Neural progenitor cell (in vitro differentiated cells): ENCODE data around the gene PRKD1. TPM values are rescaled to one million over a fixed set of nuclear protein-coding genes. Genes with fewer than 3 reads are reported as not detected.

Experiments
- DNase-seq: peaks from one replicate; pipeline ENCODE4 v3.0.0-alpha.2; 2016; ENCODE audit warnings: low spot score
- H2AFZ ChIP-seq: fragments of 200-600 bp; sonication (generic); replicated peaks from 2 replicates; pipeline ENCODE4 v1.6.1; 2016; ENCODE audit warnings: antibody characterized with exemption
- H3F3A ChIP-seq: fragments of 200-600 bp; sonication (generic); 2 replicates; pipeline ENCODE4 v1.6.1; 2016; ENCODE audit warnings: antibody characterized with exemption, low read depth
- H3K27ac ChIP-seq: fragments of 200-600 bp; sonication (generic); 2 replicates; pipeline ENCODE4 v1.5.1; 2016; ENCODE audit warnings: mild to moderate bottlenecking
- H3K27me3 ChIP-seq: fragments of 200-600 bp; sonication (generic); 2 replicates; pipeline ENCODE4 v1.6.1; 2016; ENCODE audit warnings: mild to moderate bottlenecking, moderate library complexity
- H3K36me3 ChIP-seq: fragments of 200-600 bp; sonication (generic); 2 replicates; pipeline ENCODE4 v1.5.1; 2016
- H3K4me1 ChIP-seq: fragments of 200-600 bp; sonication (generic); 2 replicates; pipeline ENCODE4 v1.6.1; 2016; ENCODE audit warnings: mixed run types
- H3K4me2 ChIP-seq: fragments of 200-600 bp; sonication (generic); 2 replicates; pipeline ENCODE4 v1.6.1; 2016
- H3K4me3 ChIP-seq: fragments of 200-600 bp; sonication (generic); 2 replicates; pipeline ENCODE4 v1.5.1; 2016
- H3K79me2 ChIP-seq: fragments of 200-600 bp; sonication (generic); 2 replicates; pipeline ENCODE4 v1.6.1; 2016; ENCODE audit warnings: low read depth
- H3K9ac ChIP-seq: fragments of 200-600 bp; sonication (generic); 2 replicates; pipeline ENCODE4 v1.6.1; 2016
- H3K9me3 ChIP-seq: fragments of 200-600 bp; sonication (generic); 2 replicates; pipeline ENCODE4 v1.5.1; 2016; ENCODE audit warnings: low read depth
- H4K20me1 ChIP-seq: fragments of 200-600 bp; sonication (generic); 2 replicates; pipeline ENCODE4 v1.6.1; 2016; ENCODE audit warnings: low read depth
- H3K27ac Mint-ChIP-seq: 3 replicates; pipeline ENCODE4 v1.8.0; 2021; ENCODE audit warnings: mixed read lengths
- H3K27me3 Mint-ChIP-seq: 2 replicates; pipeline ENCODE4 v1.8.0; 2022; ENCODE audit warnings: low read depth, mild to moderate bottlenecking, inconsistent platforms, moderate library complexity, mixed read lengths; ENCODE audit not compliant: insufficient read depth
- H3K36me3 Mint-ChIP-seq: 3 replicates; pipeline ENCODE4 v1.8.0; 2021; ENCODE audit warnings: mixed read lengths
- H3K4me1 Mint-ChIP-seq: 3 replicates; pipeline ENCODE4 v1.8.0; 2021; ENCODE audit warnings: mixed read lengths
- H3K4me3 Mint-ChIP-seq: 3 replicates; pipeline ENCODE4 v1.8.0; 2021; ENCODE audit warnings: mild to moderate bottlenecking, moderate library complexity, mixed read lengths
- H3K9me3 Mint-ChIP-seq: 3 replicates; pipeline ENCODE4 v1.8.0; 2020; ENCODE audit warnings: mixed read lengths
- CTCF ChIP-seq: fragments of 200-600 bp; sonication (generic); IDR thresholded peaks from 2 replicates; pipeline ENCODE4 v1.5.1; 2017; ENCODE audit warnings: antibody characterized with exemption, mild to moderate bottlenecking
- EZH2 ChIP-seq: fragments of 200-600 bp; sonication (generic); IDR thresholded peaks from 2 replicates; pipeline ENCODE4 v1.6.1; 2017; ENCODE audit warnings: antibody characterized with exemption, mild to moderate bottlenecking, moderate library complexity
- EZH2phosphoT487 ChIP-seq: fragments of 200-600 bp; sonication (generic); IDR thresholded peaks from 2 replicates; pipeline ENCODE4 v1.6.1; 2017; ENCODE audit warnings: antibody characterized with exemption
- total RNA-seq: library from RNA; depleted of rRNA; stranded (reverse); fragments of >200 nt; gene quantifications from 2 replicates; pipeline ENCODE4 v1.2.3, GENCODE V29; 2015; ENCODE audit warnings: low replicate concordance

The PRKD1 gene
- total RNA-seq, 1 donor from 2014 or later, result 8.7 TPM

GRCh38 chr14:29652571-29652970 is 275.1 kb downstream of the PRKD1 start:
- no peak overlapping the region for H3K4me3 ChIP-seq
- peaks cover 2% of the 10 kb centered on the region for H3K27me3 Mint-ChIP-seq
- H3K27ac ChIP-seq, result no peak overlapping the region
- peaks cover 3% of the 10 kb centered on the region for H3K9me3 ChIP-seq
- no peaks in the 10 kb centered on the region for H4K20me1 ChIP-seq
- peaks cover 19% of the 10 kb centered on the region for H3K9me3 Mint-ChIP-seq
- no peak for TF ChIP-seq EZH2
- no peak for TF ChIP-seq EZH2phosphoT487
- no peak for TF ChIP-seq CTCF
- no peaks in the 10 kb centered on the region for H3K4me1 Mint-ChIP-seq
- no peaks in the 10 kb centered on the region for H3K4me1 ChIP-seq
- H3K27ac Mint-ChIP-seq, result no peak overlapping the region
- no peak overlapping the region for H3K9ac ChIP-seq
- no peak overlapping the region for H2AFZ ChIP-seq
- H3K36me3 Mint-ChIP-seq, result peaks cover 10% of the 10 kb centered on the region
- no peak overlapping the region for H3K4me2 ChIP-seq
- DNase-seq, result no peak
- H3F3A ChIP-seq, result no peaks in the 10 kb centered on the region
- H3K36me3 ChIP-seq, result no peaks in the 10 kb centered on the region
- H3K79me2 ChIP-seq, result no peaks in the 10 kb centered on the region
- H3K4me3 Mint-ChIP-seq, result no peak overlapping the region
- H3K27me3 ChIP-seq, result no peaks in the 10 kb centered on the region

- no peak overlapping the region for H3K4me2 ChIP-seq
- no peaks in the 10 kb centered on the region for H3K36me3 ChIP-seq
- peaks cover 2% of the 10 kb centered on the region for H3K27me3 Mint-ChIP-seq
- H3K9me3 ChIP-seq, result peaks cover 9% of the 10 kb centered on the region
- H2AFZ ChIP-seq, result no peak overlapping the region
- no peak overlapping the region for H3K27ac Mint-ChIP-seq
- H3K4me1 ChIP-seq, result no peaks in the 10 kb centered on the region
- H3K9ac ChIP-seq, result no peak overlapping the region
- no peak for DNase-seq
- no peak overlapping the region for H3K4me3 ChIP-seq
- no peaks in the 10 kb centered on the region for H3F3A ChIP-seq
- no peaks in the 10 kb centered on the region for H3K4me1 Mint-ChIP-seq
- no peak overlapping the region for H3K27ac ChIP-seq
- H3K9me3 Mint-ChIP-seq, result peaks cover 34% of the 10 kb centered on the region
- no peaks in the 10 kb centered on the region for H3K79me2 ChIP-seq
- H3K4me3 Mint-ChIP-seq, result no peak overlapping the region
- H4K20me1 ChIP-seq, result no peaks in the 10 kb centered on the region
- no peaks in the 10 kb centered on the region for H3K27me3 ChIP-seq
- TF ChIP-seq EZH2 (no peak), CTCF (no peak), EZH2phosphoT487 (no peak)
- peaks cover 10% of the 10 kb centered on the region for H3K36me3 Mint-ChIP-seq
These were observed 276.9 kb downstream of the PRKD1 start for GRCh38 chr14:29650554-29651269.

- H3K36me3 ChIP-seq, result no peaks in the 10 kb centered on the region
- no peaks in the 10 kb centered on the region for H3K27me3 ChIP-seq
- no peak overlapping the region for H2AFZ ChIP-seq
- Mint-ChIP-seq H3K27ac (no peak overlapping the region), H3K4me3 (no peak overlapping the region), H3K27me3 (peaks cover 2% of the 10 kb centered on the region), H3K36me3 (peaks cover 10% of the 10 kb centered on the region), H3K4me1 (no peaks in the 10 kb centered on the region), H3K9me3 (peaks cover 36% of the 10 kb centered on the region)
- no peaks in the 10 kb centered on the region for H4K20me1 ChIP-seq
- H3K9me3 ChIP-seq, result peaks cover 9% of the 10 kb centered on the region
- H3F3A ChIP-seq, result no peaks in the 10 kb centered on the region
- H3K4me2 ChIP-seq, result no peak overlapping the region
- no peak for DNase-seq
- TF ChIP-seq EZH2phosphoT487, result no peak
- no peak for TF ChIP-seq EZH2
- TF ChIP-seq CTCF, result no peak
- no peaks in the 10 kb centered on the region for H3K4me1 ChIP-seq
- no peak overlapping the region for H3K9ac ChIP-seq
- no peak overlapping the region for H3K27ac ChIP-seq
- no peak overlapping the region for H3K4me3 ChIP-seq
- no peaks in the 10 kb centered on the region for H3K79me2 ChIP-seq
These were observed 278.5 kb downstream of the PRKD1 start for GRCh38 chr14:29649170-29649569.
